ENCODE measurements around the gene CAPS.

CAPS gene

DNA sequence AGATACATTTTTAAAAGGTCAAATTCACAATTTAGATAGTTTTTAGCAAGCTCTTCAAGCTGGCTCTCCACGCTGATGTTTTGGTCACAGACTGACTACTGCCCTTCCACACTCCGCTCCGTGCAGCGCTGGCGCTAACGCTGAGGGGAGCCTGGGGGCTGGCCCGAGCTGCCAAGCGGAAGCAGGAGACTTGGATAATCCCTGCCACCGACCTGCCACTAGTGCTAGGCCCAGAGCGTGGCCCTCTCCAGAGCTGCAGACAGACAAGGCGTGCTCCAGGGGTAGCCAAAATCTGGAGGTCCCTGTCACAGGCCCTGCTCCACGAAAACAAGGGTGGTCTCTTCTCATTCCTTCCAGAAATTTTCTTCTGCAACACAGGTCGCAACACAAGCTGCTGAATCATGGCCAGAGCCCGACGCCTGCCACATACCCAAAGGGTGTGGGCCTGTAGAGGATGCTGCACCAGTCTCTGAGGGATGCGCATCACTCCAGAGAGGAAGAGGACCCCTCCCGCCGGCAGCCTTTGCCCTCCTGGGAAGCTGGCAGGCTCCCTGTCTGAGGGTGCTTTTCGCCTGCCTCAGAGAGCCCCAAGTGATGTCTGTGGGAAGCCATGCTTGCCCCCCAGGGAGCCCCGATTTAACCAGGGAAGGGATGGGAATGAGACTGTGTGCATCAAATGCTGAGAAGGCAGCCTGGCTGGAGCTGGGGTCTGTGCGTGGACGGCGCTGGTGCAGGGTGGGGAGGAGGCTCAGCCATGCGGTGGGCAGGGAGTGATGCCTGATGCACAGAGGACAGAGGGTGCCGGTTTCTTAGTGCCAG lies 21.6 kb downstream of the CAPS start:
- DNase-seq = no peak

DNA sequence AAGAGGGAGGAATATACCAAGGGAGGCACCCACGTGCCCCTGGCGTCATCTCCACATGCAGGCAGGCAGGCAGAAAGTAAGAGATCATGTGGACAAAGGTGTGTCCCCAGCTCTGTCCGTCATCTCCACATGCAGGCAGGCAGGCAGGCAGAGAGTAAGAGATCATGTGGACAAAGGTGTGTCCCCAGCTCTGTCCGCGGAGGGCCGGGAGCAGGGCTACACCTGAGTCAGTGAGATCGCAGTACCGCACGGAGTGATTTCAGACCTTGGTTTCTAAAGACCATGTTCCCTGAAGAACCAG lies 22.2 kb downstream of the CAPS start:
- DNase-seq = no peak

DNA sequence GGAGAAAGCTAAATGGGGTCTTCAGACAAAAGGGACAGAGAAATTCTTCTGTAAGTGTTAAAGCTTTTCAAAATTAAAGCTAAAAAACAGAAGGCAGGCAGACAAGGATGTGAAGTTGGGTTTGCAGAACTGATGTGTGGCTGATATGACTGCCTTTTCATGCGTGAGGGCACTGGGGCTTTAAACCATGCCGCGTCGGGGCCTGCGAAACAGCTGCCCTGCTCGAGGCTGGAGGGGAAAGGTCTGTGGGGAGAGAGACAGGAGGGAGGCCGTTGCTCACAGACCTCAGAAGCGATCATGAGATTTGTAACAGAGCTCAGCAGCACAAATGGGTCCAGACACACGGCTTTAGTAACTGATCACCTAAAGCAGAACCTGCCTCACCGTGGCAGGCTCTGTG lies 23.5 kb downstream of the CAPS start:
- no peak for DNase-seq

DNA sequence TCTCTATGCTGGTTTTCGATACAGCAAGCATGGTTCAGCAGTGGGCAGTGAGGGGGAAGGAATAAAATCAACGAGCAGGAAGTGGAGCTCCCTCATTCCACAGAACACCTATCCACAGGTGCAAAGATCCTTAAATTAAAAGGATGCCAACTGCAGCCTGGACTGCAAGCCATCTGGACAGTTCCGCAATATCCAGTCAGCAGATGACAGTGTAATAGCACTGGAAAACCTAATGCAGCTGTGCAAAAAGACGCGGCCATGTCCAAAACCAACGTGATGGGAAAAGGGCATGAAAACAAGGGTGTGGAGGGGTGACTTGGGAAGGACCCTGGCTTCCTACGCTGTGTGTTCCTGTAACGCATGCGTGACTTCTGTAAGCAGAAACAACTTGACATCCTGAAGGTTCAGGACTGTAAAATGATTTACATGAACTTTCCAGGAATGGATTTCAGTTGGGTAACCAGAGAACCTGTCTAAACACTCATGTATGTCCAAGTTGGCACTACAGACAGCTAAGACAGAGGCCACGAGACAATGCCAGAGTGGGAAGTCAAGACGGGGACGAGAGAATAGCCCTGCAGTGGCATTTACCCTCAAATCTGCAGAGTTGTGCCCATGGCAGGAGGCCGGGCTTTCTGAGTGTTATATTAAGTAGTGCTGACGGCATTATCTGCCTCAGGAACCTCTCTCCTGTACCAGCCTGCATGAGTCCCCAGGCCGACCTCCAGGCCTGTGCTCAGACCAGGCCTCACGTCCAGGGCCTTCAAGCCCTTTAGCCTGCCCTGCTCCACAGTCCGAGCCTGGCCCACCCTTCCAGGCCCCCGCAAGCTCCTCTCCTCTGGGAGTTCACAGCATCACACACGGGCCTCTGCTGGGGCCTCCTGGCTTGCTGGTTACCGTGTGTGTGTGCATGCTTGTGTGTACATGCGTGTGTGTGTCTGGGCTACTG lies 26.5 kb downstream of the CAPS start:
- DNase-seq = no peak

DNA sequence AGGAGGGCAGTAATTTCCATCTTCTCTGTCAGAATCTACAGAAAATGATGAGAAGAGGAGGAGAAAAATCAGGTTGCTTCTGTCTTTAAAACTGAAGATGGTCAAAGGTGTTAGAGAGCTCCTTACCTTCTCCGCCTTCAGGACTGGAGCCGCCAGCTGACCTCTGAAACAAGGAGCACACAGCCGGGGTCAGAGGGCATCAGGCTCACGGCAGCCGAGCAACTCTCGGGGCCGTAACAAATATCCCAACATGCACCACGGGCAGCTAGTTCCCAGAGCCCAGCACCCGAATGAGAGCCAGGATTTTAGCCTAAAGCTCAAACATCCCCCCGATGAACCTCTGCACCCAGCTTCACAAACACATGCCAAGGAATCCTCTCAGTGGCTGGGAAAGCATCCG lies 27.6 kb downstream of the CAPS start:
- DNase-seq = no peak

DNA sequence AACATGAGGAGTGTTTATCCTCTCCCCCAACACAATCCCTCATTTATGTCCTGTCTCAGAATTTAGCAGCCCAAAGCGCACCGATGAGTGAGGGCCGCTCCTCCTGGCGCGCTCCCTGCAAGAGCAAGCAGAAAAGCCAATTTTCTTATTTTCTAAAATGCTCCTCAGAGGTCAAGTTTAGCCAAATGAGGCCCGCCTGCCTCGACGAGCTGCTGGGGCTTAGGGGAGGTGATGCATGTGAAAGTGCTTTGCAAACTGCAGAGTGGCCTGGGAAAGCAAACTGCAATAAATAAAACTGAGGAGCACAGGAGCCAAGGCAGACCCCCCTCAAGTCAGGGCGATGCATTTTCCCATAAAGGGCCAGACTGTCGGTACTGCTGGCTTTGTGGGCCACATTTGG lies 29.0 kb downstream of the CAPS start:
- no peak for DNase-seq

DNA sequence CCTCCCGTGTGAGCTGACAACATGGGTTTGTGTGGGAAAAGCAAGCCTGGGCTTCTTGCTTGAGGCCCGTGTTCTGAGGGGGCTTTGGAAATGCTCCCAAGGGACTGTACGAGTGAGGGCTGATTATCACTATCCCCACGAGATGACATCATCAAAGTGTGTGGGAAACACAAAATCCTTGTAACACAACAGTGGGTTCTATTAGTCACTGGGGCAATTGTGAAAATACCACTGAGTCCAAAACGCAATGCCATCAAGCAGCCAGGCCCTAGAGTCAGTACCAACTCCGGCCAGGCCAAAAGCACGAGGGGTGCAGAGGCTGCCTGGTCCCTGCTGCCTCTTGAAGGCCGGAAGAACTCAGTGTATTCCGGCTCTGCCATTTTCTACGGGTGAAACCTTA lies 29.6 kb downstream of the CAPS start:
- no peak for DNase-seq

DNA sequence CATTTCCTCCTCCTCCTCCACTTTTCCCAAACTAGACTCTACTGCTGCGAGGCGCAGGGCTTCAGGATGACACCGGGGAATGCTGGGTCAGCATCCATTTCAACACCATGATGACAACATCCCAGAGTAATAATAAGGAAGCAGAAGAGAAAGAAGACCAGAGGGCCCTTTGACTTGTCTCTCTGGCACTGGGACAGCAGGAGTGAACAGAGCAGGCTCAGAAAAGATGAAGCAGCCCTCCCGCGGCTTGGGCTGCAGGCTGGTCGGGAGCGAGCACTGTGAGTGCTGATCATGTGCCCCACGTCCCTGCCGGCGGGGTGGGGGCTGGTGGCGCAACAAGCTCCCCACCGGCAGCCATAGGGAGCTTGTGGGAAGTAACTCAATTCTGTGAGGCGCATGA lies 33.4 kb downstream of the CAPS start:
- DNase-seq = no peak

DNA sequence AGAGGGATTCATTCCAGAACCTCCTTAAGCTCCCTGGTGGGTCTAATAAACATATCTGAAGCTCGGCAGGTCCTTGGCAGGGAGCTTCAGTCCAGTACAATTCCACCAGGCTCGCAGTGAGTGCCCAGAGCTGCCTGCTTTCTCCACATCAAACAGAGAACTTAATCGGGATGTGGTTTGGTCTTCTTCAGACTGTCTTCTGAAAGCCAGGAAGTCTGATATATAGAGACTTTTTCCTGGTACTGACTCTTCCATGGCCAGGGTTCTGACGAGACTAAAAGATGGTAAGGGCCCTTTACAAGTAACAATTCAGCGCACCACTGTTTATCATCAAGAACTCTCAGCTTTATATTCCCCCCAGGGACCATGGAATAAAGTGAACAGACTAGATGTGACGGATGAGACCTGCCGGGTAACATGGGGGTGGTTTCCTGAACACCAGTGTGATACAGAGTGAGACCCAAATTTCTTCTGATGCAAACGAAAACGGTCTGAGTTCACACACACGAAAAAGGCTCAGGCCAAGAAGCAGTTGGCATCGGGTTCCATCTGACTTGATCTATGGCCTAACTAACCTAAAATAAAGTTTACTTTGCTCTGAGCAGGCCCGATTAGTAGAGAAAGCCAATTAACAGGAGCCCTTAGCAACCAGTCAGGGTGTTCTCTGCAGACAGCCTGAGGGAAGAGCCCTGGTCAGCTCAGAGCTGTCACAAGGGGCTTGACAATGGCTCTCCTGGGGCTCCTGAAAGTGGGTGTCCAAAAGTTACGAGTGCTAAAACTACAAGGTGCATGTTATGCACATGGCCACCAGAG lies 34.9 kb downstream of the CAPS start:
- no peak for DNase-seq

DNA sequence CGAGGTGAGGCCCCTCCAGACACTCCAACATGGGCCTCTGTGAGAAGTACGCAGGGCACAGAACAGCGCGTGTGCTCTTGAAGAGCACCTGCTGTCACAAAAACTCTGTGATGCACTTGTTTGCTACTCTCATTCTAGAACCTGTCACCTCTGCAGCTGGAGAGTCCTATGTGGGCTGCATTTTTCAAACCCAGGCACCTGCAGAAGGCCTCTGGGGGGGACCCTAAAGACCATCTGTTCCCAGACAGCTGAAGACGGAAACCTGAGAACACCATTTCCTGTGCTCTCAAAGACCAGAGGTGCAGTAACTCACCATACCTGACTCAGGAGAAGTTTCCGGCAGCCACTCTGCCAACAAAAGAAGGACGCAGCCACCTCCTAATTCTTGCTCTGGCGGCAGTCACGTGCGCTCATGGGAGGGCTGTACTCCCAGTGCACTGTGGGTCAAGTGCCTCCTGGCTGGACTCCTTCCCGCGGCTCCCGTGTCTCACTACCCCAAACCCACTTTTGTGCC lies 35.8 kb downstream of the CAPS start:
- no peak for DNase-seq

DNA sequence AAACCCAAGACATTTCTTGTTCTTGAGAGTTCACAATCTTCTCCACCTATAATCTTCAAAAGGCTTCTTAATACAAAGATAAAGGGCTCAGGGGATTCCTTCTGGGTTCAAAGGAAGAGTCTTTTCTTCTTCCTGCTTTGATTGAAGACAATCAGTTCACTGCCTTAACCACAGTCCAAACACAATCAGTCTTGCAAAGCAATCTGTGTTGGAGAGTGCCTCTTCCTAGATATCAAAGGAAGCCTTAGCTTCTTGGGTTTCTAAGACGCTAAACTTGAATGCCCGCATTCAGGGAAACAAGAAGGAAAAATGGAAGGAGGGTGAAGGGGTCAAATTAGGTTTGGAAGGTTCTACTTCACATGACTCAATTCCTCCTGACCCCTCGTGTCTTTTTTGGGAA lies 36.7 kb downstream of the CAPS start:
- DNase-seq = no peak

DNA sequence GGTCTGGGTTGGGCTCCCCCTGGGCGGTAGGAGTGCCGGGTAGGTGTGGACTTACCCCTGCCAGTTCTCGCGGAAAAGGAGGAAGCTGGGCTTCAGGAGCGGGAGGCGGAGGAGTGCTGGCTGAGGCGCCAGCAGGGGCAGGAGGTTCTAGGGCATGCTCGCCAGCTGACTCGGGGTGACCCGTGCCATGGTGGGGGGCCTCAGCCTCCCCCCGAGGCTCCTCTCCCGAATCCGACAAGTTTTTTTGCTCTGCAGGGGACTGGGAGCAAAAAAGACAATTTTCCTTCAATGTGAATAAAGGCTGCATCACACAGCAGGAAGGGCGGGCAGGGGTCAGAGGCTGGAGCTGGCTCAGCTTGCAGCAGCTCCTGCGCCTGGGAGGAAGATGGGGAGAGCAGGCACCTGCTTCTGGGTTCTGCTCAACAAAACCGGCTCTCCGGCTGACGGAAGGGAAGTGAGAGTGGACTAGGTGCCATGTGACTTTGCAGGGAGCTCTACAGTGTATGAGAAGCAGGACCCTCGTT lies 37.3 kb downstream of the CAPS start:
- DNase-seq = no peak

DNA sequence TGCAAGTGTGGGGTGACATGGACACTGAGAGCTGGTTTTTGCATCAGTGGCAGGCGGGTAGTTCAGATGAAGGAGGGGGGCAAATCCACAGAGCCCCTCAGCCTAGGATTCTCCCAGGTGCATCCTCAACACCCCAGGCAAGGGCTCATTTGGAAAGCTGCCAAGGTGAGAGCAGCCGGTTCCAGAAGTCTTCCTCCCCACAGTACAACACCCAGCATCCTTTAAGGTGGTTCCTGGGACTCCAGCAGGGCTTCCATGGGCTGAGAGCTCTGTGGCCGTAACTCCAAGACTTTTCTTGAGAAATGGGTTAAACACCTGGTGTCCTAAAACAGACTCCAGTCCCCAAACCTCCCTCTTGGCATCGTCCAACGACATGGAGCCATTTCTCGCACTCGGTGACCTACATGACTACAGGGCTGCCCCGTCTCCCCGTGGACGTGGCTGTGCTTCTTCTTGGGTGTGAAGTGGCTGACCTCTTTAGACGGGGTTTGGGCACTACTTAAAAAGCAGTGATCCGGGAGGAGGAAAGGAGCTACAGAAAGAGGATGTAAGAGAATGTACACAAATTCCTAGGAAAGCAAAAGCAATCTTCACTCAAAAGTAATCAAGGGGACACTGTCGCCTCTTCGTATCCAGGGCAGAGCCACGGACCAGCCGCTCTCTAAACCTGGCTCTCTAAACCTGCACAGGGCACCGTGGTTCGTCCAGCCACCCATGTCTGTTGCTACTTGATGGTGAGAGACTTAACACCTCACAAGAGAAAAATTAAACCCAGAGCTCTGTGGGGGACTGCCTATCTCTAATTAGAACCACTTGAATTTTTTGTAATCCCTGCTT lies 38.4 kb downstream of the CAPS start:
- no peak for DNase-seq

DNA sequence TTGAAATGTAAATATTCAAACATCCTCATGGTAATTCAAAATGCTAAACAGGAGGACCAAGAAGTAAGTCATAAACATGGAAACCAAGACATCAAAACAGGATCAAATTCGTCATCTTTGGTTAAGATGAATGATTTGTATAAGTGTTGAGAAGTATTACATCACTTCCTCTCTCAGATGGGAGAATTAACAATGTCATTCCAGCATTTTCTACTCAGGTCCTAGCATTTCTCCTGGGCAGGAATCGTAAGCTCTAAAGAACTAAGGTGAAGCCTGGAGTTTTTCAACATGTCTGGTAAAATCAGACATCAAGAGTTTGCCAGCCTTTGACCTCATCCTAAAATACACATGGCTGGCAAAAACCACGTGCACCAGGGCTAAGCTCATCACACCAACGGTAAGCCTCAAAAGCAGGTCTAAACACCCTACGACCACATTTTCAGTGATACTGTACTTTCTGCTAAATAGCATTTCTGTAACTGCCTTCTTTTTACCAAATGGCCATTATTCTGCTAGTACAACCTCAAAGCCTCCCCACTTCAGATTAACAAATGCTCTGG lies 39.1 kb downstream of the CAPS start:
- no peak for DNase-seq

DNA sequence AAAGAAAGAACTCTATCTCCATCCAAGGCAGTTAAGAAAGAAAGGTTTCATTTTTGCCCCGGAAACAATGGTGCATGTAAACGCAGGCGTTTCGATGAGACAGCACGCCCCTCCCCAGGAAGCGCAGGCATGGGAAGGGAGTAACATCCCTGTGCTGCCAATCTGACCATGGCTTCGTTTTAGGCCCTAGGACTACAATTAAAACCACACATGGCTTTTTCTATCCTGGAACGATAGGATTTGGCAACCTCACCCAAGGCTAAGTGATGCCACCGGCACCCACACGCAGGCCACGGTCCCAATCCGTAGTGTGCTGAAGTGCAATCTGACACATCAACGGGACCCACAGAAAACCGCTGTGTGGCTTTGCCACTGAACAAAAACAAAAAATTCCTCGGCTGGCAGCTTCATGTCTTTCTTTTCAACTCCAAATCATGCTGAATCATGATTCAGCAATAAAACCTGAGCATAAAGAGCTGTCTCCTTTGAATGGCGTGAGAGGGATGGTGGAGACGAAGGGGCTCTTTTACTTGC lies 39.7 kb downstream of the CAPS start:
- DNase-seq = no peak

DNA sequence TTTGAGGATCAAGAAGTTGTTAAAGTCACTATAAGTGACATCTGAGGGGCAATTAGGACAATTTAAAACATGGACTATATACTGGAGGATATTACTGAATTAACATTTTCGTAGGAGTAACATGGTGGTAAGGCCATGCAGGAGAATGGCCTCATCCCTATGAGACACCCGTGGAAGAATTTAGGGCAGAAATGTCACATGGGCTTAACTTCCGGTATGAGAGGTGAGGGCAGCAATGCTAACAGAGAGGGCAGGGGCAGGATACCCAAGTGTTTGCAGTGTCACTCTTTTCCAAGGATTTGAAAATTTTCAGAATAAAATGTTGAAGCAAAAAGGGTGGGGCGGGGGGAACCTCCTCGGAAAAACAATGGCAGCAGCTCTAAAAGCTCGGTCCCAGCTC lies 40.2 kb downstream of the CAPS start:
- no peak for DNase-seq

DNA sequence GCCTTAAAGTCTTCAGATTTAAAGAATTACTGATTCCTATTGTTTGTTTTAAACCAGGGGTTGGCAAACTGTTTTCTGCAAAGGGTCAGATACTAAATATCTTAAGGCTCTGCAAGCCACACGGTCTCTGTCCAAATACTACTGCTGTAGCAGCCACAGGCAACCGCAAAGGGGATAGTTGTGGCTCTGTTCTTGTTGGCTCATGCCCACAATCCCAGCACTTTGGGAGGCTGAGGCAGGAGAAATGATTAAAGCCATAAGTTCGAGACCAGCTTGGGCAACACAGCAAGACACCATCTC lies 41.5 kb downstream of the CAPS start:
- no peak for DNase-seq

DNA sequence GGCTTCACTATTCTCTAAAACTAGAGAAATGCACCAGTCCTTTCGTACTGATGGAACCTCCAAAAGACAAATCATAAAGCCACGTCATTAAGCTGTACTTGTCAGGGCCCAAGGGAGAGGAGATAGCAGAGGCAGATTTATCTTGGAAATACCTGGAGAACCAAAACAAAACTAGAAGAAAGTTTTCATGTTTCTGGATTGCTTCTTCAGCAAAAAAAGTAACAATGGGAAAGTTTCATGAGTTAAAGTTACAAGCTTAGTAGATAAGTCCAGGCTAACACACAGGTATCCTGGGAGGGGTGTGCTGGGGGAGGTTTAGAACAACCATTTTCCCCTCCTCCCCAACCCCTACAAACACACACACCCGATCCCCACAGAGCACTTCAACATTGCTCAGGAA lies 42.3 kb downstream of the CAPS start:
- no peak for DNase-seq

DNA sequence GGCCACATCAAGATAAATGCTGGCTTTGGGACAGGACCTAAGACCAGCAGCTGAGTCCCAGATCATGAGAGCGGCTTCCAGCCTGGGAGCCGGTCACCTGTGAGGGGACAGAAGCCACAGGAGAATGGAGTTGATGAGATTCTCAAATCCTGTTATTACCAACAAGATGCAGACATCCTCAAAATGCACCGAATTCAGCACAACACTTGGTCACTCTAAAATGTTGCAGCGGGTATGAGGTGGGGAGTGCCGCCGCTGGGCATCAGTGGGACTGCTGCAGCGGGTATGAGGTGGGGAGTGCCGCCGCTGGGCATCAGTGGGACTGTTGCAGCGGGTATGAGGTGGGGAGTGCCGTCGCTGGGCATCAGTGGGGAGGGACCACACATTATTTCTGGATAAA lies 42.7 kb downstream of the CAPS start:
- no peak for DNase-seq

DNA sequence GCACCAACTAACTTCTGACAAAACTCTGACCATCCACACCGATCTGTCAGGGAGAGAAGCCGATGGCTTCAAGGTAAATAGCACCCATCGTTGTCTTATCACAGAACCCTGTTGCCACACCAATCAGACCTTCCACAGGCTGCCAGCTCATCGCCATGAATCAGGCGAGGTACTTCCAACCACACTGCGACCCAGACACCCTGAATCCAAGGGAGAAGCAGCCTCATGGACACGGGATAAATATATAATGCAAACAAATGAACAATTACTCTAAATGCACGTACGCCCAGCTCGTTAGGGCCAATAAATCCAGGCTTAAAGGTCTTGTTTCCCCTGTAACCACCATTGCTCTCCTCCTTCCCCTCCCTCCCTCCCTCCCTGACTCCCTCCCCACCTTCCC lies 43.1 kb downstream of the CAPS start:
- no peak for DNase-seq

DNA sequence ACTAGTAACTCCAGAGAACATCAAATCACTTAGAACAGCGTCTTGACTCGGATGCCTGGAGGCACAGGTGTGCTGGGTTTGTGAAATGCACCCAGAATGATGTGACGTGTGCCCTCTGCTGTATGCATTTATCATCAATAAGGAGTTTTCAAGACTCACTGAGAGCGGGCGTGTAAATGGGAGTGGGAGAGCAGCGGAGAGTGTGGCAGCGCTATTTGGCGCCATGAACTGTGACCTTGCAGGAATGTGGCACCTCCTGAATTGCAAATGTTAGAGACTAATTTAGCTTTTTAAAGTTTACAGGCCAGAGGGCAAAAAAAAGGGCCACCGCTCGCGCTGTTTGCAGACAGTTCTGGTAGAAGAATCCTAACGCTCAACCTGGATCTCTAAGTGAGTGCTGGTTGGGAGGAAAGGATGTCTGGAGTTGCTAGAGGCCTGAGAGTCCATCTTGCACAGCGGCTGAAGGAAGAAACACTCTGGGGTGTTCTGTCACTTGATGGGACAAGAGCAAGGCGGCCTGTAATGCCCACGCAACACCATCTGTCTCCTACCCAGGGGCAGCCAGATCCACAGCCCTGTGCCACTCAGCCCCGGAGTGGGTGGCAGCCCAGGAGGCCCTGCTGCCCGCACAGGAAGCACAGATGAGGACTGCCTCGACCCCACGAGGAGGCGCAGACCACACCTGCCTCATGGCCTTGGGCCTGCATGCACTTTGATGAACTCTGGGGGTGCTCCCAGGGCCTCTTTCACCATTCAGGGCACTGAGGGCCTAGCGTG lies 44.2 kb downstream of the CAPS start:
- no peak for DNase-seq
